NCI-H82 treated with DMSO at 0.1 percent for 48 hours (cell line): Measurements from ENCODE around the gene RIPK4.
"Not testable (repeated sequence)": the region's sequence is repeated elsewhere in the genome, so short reads cannot be mapped to it uniquely, and the experiment has no call there.

Experiments
- DNase-seq: peaks from one replicate; lab custom pipeline; 2025; ENCODE audit not compliant: unreplicated experiment; lab: John Stamatoyannopoulos, UW

Gene RIPK4

GRCh38 chr21:41698071-41698470 lies 68.8 kb downstream of the RIPK4 start:
- DNase-seq, result no peak

GRCh38 chr21:41695513-41695912 lies 71.3 kb downstream of the RIPK4 start:
- no peak for DNase-seq

DNA sequence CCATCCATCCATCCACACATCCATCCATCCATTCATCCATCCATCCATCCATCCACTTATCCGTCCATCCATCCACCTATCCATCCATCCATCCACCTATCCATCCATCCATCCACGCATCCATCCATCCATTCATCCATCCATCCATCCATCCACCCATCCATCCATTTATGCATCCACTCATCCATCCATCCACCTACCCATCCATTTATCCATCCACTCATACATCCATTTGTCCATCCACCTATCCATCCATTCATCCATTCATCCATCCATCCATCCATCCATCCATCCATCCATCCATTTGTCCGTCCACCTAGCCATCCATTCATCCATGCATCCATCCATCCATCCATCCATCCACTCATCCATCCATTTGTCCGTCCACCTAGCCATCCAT lies 72.8 kb downstream of the RIPK4 start:
- DNase-seq, result not testable (repeated sequence)

DNA sequence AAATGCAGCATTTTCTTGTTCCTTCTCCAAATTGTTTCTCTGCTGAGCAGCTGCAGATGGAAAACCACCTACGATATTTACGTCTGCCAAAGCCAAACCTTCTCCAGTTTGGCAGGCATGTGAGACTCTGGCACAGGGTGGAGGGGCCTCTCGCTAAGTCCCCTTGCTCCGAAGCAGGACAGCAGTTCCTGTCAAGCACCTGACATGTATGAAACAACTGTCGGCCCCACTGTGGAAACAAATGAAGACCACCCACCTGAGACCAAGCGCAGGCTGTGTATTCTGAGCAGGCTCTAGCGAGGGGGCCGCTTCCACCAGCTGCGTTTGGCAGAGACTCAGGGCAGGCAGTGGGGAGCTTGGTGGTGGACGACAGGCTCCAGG lies 74.7 kb downstream of the RIPK4 start:
- DNase-seq, result no peak

GRCh38 chr21:41691205-41692184 lies 75.4 kb downstream of the RIPK4 start:
- no peak for DNase-seq
